K562 (cell line): ENCODE data around the gene KCNK4. TPM values are rescaled to one million over a fixed set of nuclear protein-coding genes. Genes with fewer than 3 reads are reported as not detected.

ENCODE experiments used
- ATAC-seq: fragments of 200-7000 bp; cut with Tn5 transposase; 3 replicates; pipeline ENCODE4 v1.9.1; 2020; ENCODE audit warnings: moderate library complexity
- BruUV-seq: library from RNA; stranded (reverse); fragments of 400-500 nt; replicated peaks from 2 replicates; lab custom pipeline; 2021; lab: Mats Ljungman, UMichigan
- CTCF ChIA-PET: fragments of 300-600 bp; formaldehyde crosslinking; extraction: SDS; loops from one replicate; lab custom pipeline; 2021; ENCODE audit warnings: low intra/inter-chr PET ratio; lab: Yijun Ruan, JAX
- POLR2A ChIA-PET: fragments of 300-600, 350-650 bp; sonication (Branson Sonifier 250); formaldehyde crosslinking; extraction: SDS; loops from one replicate; lab custom pipeline; 2021; ENCODE audit warnings: antibody characterized with exemption, inconsistent platforms; lab: Yijun Ruan, JAX
- DNase-seq, 4 experiments: peaks; one replicate each; pipeline versions ENCODE4 v3.0.0 to v3.0.0-alpha.2; 2011 to 2018; ENCODE audit warnings: low spot score in 3 of 4, mixed read lengths in 3 of 4; ENCODE audit errors: extremely low read depth in 1 of 4
- FAIRE-seq: peaks from 2 replicates; lab custom pipeline; 2011; peaks lifted over from hg19 to GRCh38; lab: Jason Lieb, UNC
- H2AFZ ChIP-seq: 2 replicates; pipeline ENCODE4 v1.6.0; 2011; ENCODE audit warnings: low read depth, low read length, control low read depth, inconsistent platforms
- H3K27ac ChIP-seq: fragments of 200-600 bp; 3 replicates; pipeline ENCODE4 v1.8.0; 2011; ENCODE audit warnings: low read depth, mild to moderate bottlenecking, control low read depth, inconsistent platforms, low read length, moderate library complexity, mixed read lengths; ENCODE audit errors: extremely low read depth
- H3K27me3 ChIP-seq, 2 experiments: fragments of 300-600 bp in 1 of 2; 2 replicates in 1 of 2; 3 replicates in 1 of 2; pipeline versions ENCODE4 v1.6.0 to v1.8.0; 2011; ENCODE audit warnings: inconsistent platforms in 2 of 2, low read length in 2 of 2, mild to moderate bottlenecking in 1 of 2, mixed read lengths in 1 of 2, moderate library complexity in 1 of 2; ENCODE audit not compliant: control insufficient read depth in 2 of 2, insufficient read depth in 2 of 2
- H3K36me3 ChIP-seq: fragments of 300-600 bp; 3 replicates; pipeline ENCODE4 v1.8.0; 2011; ENCODE audit warnings: mild to moderate bottlenecking, low read length, inconsistent platforms; ENCODE audit not compliant: control insufficient read depth, insufficient read depth
- H3K4me1 ChIP-seq, 2 experiments: fragments of 200-600 bp in 1 of 2; replicated peaks in 1 of 2; 2 replicates in 1 of 2; 3 replicates in 1 of 2; pipeline versions ENCODE4 v1.5.1 to v1.8.0; 2011; ENCODE audit warnings: inconsistent platforms in 2 of 2, low read length in 2 of 2, mild to moderate bottlenecking in 1 of 2, mixed read lengths in 1 of 2, moderate library complexity in 1 of 2; ENCODE audit not compliant: control insufficient read depth in 2 of 2, insufficient read depth in 2 of 2
- H3K4me2 ChIP-seq: 2 replicates; pipeline ENCODE4 v1.6.1; 2011; ENCODE audit warnings: low read length, control low read depth, inconsistent platforms, mixed read lengths; ENCODE audit not compliant: insufficient read depth
- H3K4me3 ChIP-seq: fragments of 200-600 bp; sonication (generic), shearing (Covaris generic); 2 replicates; pipeline ENCODE4 v1.5.1; 2016; ENCODE audit warnings: control low read depth, inconsistent platforms
- H3K79me2 ChIP-seq: fragments of 200-600 bp; 3 replicates; pipeline ENCODE4 v1.8.0; 2011; ENCODE audit warnings: low read length, inconsistent platforms; ENCODE audit not compliant: control insufficient read depth, insufficient read depth
- H3K9ac ChIP-seq, 2 experiments: 2 replicates each; pipeline versions ENCODE4 v1.6.0 to v1.6.1; 2011; ENCODE audit warnings: low read depth in 2 of 2, low read length in 2 of 2, control low read depth in 1 of 2, inconsistent platforms in 1 of 2, mild to moderate bottlenecking in 1 of 2, mixed read lengths in 1 of 2; ENCODE audit not compliant: insufficient read depth in 1 of 2
- H3K9me1 ChIP-seq: one replicate; pipeline ENCODE4 v1.6.0; 2011; ENCODE audit warnings: inconsistent platforms, mild to moderate bottlenecking, low read length, moderate library complexity; ENCODE audit not compliant: control insufficient read depth, insufficient read depth
- H3K9me3 ChIP-seq: replicated peaks from 2 replicates; pipeline ENCODE4 v1.5.1; 2011; ENCODE audit warnings: low read depth, low read length, inconsistent platforms; ENCODE audit not compliant: control insufficient read depth, insufficient read depth
- H4K20me1 ChIP-seq: replicated peaks from 2 replicates; pipeline ENCODE4 v1.6.1; 2011; ENCODE audit warnings: low read length, inconsistent platforms, mixed read lengths; ENCODE audit not compliant: control insufficient read depth, insufficient read depth
- BRF1 ChIP-seq: IDR thresholded peaks from 3 replicates; pipeline ENCODE4 v1.6.1; 2011; ENCODE audit warnings: borderline replicate concordance, mild to moderate bottlenecking; ENCODE audit not compliant: insufficient read length; ENCODE audit errors: extremely low read depth
- CBX5 ChIP-seq: IDR thresholded peaks from 2 replicates; pipeline ENCODE4 v1.6.1; 2014; ENCODE audit warnings: low read depth, borderline replicate concordance
- FOXA1 ChIP-seq: fragments of 450-650 bp; IDR thresholded peaks from 2 replicates; pipeline ENCODE4 v1.6.1; 2016; ENCODE audit warnings: mild to moderate bottlenecking, borderline replicate concordance
- FOXJ3 ChIP-seq: sonication (generic); formaldehyde crosslinking; IDR thresholded peaks from 2 replicates; pipeline ENCODE4 v1.4.0; 2020; ENCODE audit warnings: mild to moderate bottlenecking, missing genetic modification reagents
- JUNB ChIP-seq: fragments of 450-650 bp; formaldehyde crosslinking; conservative IDR thresholded peaks from 2 replicates; pipeline ENCODE4 v1.4.0; 2020; ENCODE audit warnings: mild to moderate bottlenecking
- MTA1 ChIP-seq: fragments of 450-650 bp; IDR thresholded peaks from 2 replicates; pipeline ENCODE4 v1.6.1; 2017; ENCODE audit warnings: borderline replicate concordance
- NCOA4 ChIP-seq: fragments of 450-650 bp; IDR thresholded peaks from 2 replicates; pipeline ENCODE4 v1.6.1; 2018; ENCODE audit warnings: mild to moderate bottlenecking; ENCODE audit not compliant: partially characterized antibody
- NFRKB ChIP-seq: fragments of 450-650 bp; IDR thresholded peaks from 2 replicates; pipeline ENCODE4 v1.6.1; 2016; ENCODE audit warnings: low read depth
- PTRF ChIP-seq: fragments of 450-650 bp; IDR thresholded peaks from 2 replicates; pipeline ENCODE4 v1.6.1; 2016; ENCODE audit warnings: mild to moderate bottlenecking, missing genetic modification characterization, missing compliant biosample characterization
- SAP30 ChIP-seq: fragments of 200-600 bp; sonication (generic); IDR thresholded peaks from 2 replicates; pipeline ENCODE4 v1.6.1; 2012; ENCODE audit warnings: borderline replicate concordance, low read depth, mild to moderate bottlenecking, moderate library complexity, low read length, control low read depth, inconsistent platforms; ENCODE audit not compliant: insufficient read depth, poor library complexity, severe bottlenecking
- SMAD1 ChIP-seq: fragments of 150-350 bp; IDR thresholded peaks from 2 replicates; pipeline ENCODE4 v1.6.1; 2014; ENCODE audit warnings: low read length, low read depth; ENCODE audit not compliant: partially characterized antibody
- SMAD3 ChIP-seq: fragments of 450-650 bp; formaldehyde crosslinking; conservative IDR thresholded peaks from 2 replicates; pipeline ENCODE4 v1.4.0; 2020; ENCODE audit warnings: mild to moderate bottlenecking
- SMAD4 ChIP-seq: fragments of 250-450 bp; sonication (Bioruptor Pico); conservative IDR thresholded peaks from 2 replicates; pipeline ENCODE4 v1.8.0; 2021; ENCODE audit warnings: inconsistent platforms, mild to moderate bottlenecking, moderate library complexity
- SRSF9 ChIP-seq: fragments of 200-400 bp; formaldehyde crosslinking; IDR thresholded peaks from 2 replicates; pipeline ENCODE4 v1.6.1; 2017; ENCODE audit warnings: low read depth, low read length, borderline replicate concordance
- TGIF2 ChIP-seq: sonication (generic); formaldehyde crosslinking; IDR thresholded peaks from 2 replicates; pipeline ENCODE4 v1.8.1; 2022; ENCODE audit warnings: mild to moderate bottlenecking, missing genetic modification reagents, moderate library complexity
- WGBS: fragments of 100-300 bp; shearing (Covaris generic); methylation state at CpG from one replicate; pipeline ENCODE4 v1.1.6; 2016; ENCODE audit warnings: low coverage, mixed read lengths; ENCODE audit not compliant: insufficient coverage; ENCODE audit errors: missing lambda C conversion rate; 5-methylcytosine and 5-hydroxymethylcytosine counted together
- in situ Hi-C: fragments of 300-500 bp; cut with MboI; formaldehyde crosslinking; loops from 4 replicates; pipeline ENCODE4 v1.15.0; 2018; ENCODE audit warnings: inconsistent platforms, mixed read lengths
- intact Hi-C: fragments of 100-400 bp; cut with micrococcal nuclease; formaldehyde crosslinking; loops from 2 replicates; pipeline ENCODE4 v1.14.2; 2022
- polyA plus RNA-seq, 8 experiments: library from polyadenylated mRNA; depleted of rRNA in 4 of 8; stranded (reverse) in 5 of 8; unstranded in 3 of 8; fragments of >200 nt; fragmentation: Nextera tagmentation in 2 of 8; fragmentation: Illumina TruSeq in 1 of 8; extraction: Ambion mirVana in 2 of 8; extraction: Trizol in 1 of 8; gene quantifications; 2 replicates each; pipeline versions ENCODE4 v1.2.1 to v1.2.3, GENCODE V29; 2011 to 2014; ENCODE audit warnings: inconsistent platforms in 1 of 8, missing spikeins in 1 of 8
- total RNA-seq, 7 experiments: library from RNA; depleted of rRNA in 6 of 7; stranded (reverse); fragments of >200 nt in 6 of 7; fragmentation: Illumina TruSeq in 2 of 7; extraction: Trizol in 2 of 7; gene quantifications; 2 replicates each; pipeline versions ENCODE4 v1.2.1 to v1.2.3, GENCODE V29; 2011 to 2021; ENCODE audit warnings: low replicate concordance in 1 of 7
- TF ChIP-seq, protein P1 (sequence below): fragments of 250-450 bp; sonication (Bioruptor Pico); IDR thresholded peaks from 2 replicates; pipeline ENCODE4 v1.4.0; 2020; ENCODE audit warnings: mild to moderate bottlenecking
- TF ChIP-seq, protein P2 (sequence below): fragments of 450-650 bp; formaldehyde crosslinking; conservative IDR thresholded peaks from 2 replicates; pipeline ENCODE4 v1.4.0; 2022; ENCODE audit warnings: mild to moderate bottlenecking, missing genetic modification characterization
- TF ChIP-seq, protein P3 (sequence below), 2 experiments: fragments of 450-650 bp; IDR thresholded peaks; 2 replicates each; pipeline ENCODE4 v1.6.1; 2016

KCNK4 gene
- total and polyA plus RNA-seq, 9 of the 15 experiments (the other 6 are each of a cell fraction or from before 2014, with no cell fraction given): not detected

DNA sequence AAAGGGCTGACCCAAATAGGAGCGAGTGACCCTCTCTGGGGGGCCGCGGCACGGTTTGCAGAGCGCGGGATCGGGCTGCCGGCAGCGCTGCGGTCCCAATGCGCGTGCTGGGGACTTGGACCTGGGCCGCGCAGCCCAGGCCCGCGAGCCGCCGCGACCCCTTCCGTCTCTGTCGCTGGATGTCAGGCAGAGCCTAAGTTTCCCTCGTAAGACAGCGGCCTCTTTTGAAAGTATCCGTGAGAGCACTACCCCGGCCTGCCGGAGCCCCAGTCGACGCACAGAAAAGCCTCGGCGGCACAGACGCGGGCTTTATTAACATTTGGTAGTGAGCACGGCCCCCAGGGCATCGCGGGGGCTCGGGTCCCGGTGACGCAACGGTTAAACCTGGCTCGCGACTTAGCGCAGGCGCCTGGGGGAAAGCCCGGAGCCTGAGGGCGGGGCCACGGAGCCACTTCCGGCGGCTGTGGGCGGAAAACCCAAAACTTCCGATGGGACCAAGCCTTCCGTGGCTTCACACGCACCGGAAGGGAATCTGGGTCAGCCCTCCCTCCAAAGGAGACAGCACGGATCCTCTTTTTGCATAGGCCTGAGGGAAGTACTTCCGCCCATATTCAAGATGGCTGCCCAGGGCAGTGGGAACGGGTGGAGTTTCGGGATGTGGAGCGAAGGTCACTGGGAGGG lies 21.4 kb upstream of the KCNK4 start:
- no peaks in the 10 kb centered on the region for H3K27me3 ChIP-seq
- peaks cover 32 to 54% of the 10 kb centered on the region in 2 experiments for H3K4me1 ChIP-seq
- peak overlapping the region; percentile 60 for H3K4me3 ChIP-seq
- H3K79me2 ChIP-seq: peaks cover 45% of the 10 kb centered on the region
- H3K9ac ChIP-seq: peak overlapping the region; percentile 89 to 99
- peak; percentile 98 for FAIRE-seq
- TSS peak; percentile 94 for BruUV-seq
- H3K27ac ChIP-seq: peak overlapping the region; percentile 96
- ATAC-seq: peak; percentile 84
- H3K4me2 ChIP-seq: peak overlapping the region; percentile 92
- peak; percentile 75 to 99 (median 83) for DNase-seq
- H3K9me1 ChIP-seq: peaks cover 3% of the 10 kb centered on the region
- H3K36me3 ChIP-seq: peaks cover 36% of the 10 kb centered on the region
- no peaks in the 10 kb centered on the region for H4K20me1 ChIP-seq
- H2AFZ ChIP-seq: peak overlapping the region; percentile 86
- H3K9me3 ChIP-seq: no peaks in the 10 kb centered on the region
- intact Hi-C loops (loop anchor here (1.0 to 2.0 kb wide), 3 partner anchors 23 to 65 kb away; partner anchors contain the start of genes ESRRA and PPP1R14B), in situ Hi-C loops (no loop called here)
- WGBS: 0% methylated on average over 54 of the region's 58 CpGs
- POLR2A ChIA-PET: interaction anchor here (0.5 to 5.7 kb wide), 19 partner anchors 11 to 1458 kb away, joined by 3 to 58 read pairs (median 4); partner anchors contain the start of genes BAD, CATSPERZ, ESRRA and FERMT3
- CTCF ChIA-PET: interaction anchor here (2.6 kb wide), 1 partner anchor 66 kb away, joined by 11 read pairs; no protein-coding TSS in a partner anchor
- TF ChIP-seq FOXA1 (no peak), SRSF9 (no peak), FOXJ3 (CRISPR knock-in tag) (no peak), TGIF2 (CRISPR knock-in tag) (no peak), CBX5 (no peak), SAP30 (no peak), BRF1 (no peak), PTRF (tag) (no peak), MTA1 (no peak), SMAD4 (CRISPR knock-in tag) (peak; percentile 43), SMAD3 (CRISPR knock-in tag) (no peak), JUNB (no peak), SMAD1 (peak; percentile 50), NFRKB (no peak; the same call in 1 of the 2 replicates), NCOA4 (no peak)
- TF ChIP-seq, protein P1, sequence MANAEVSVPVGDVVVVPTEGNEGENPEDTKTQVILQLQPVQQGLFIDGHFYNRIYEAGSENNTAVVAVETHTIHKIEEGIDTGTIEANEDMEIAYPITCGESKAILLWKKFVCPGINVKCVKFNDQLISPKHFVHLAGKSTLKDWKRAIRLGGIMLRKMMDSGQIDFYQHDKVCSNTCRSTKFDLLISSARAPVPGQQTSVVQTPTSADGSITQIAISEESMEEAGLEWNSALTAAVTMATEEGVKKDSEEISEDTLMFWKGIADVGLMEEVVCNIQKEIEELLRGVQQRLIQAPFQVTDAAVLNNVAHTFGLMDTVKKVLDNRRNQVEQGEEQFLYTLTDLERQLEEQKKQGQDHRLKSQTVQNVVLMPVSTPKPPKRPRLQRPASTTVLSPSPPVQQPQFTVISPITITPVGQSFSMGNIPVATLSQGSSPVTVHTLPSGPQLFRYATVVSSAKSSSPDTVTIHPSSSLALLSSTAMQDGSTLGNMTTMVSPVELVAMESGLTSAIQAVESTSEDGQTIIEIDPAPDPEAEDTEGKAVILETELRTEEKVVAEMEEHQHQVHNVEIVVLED (CRISPR knock-in tag): 0 out of 2 replicates have a peak, but pooled peaks have one; percentile 4
- TF ChIP-seq, protein P2, sequence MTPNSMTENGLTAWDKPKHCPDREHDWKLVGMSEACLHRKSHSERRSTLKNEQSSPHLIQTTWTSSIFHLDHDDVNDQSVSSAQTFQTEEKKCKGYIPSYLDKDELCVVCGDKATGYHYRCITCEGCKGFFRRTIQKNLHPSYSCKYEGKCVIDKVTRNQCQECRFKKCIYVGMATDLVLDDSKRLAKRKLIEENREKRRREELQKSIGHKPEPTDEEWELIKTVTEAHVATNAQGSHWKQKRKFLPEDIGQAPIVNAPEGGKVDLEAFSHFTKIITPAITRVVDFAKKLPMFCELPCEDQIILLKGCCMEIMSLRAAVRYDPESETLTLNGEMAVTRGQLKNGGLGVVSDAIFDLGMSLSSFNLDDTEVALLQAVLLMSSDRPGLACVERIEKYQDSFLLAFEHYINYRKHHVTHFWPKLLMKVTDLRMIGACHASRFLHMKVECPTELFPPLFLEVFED (CRISPR knock-in tag): 0 out of 2 replicates have a peak, but pooled peaks have one; percentile 12
- TF ChIP-seq, protein P3, sequence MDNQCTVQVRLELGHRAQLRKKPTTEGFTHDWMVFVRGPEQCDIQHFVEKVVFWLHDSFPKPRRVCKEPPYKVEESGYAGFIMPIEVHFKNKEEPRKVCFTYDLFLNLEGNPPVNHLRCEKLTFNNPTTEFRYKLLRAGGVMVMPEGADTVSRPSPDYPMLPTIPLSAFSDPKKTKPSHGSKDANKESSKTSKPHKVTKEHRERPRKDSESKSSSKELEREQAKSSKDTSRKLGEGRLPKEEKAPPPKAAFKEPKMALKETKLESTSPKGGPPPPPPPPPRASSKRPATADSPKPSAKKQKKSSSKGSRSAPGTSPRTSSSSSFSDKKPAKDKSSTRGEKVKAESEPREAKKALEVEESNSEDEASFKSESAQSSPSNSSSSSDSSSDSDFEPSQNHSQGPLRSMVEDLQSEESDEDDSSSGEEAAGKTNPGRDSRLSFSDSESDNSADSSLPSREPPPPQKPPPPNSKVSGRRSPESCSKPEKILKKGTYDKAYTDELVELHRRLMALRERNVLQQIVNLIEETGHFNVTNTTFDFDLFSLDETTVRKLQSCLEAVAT (IDR thresholded peaks at IDR 0.05): 0 out of 4 replicates have a peak, but pooled peaks of 1 of the 2 experiments have one; percentile 28
